Measurements from ENCODE around the gene FMNL2. TPM values are rescaled to one million over a fixed set of nuclear protein-coding genes. Genes with fewer than 3 reads are reported as not detected.

FMNL2 gene
- total and polyA plus RNA-seq, 10 donors, result 8.8 to 59.3 (median 33.5) TPM

DNA sequence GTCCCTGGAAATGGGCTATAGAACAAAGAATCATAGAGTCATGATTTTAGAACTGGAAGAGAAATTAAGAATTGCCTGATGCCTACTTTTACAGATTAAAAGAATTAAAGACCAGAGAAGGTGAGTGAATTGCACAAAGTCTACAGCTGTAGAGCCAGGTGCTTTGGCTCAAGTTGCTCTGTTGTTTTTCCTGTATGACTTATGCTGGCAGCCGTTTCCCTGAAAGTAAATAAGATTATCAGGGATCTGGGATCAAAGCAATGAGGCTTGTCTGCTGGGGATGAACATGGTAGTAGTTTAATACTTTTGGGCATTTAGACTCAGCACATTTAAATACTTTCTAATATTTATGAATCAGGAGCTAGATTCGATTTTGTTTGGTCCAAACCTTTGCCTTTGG is 215.4 kb downstream of the FMNL2 start:
- Histone ChIP-seq H3K4me3 (no peak overlapping the region), H3K27me3 (replicated peaks in 1 of 7) (no peaks in the 10 kb centered on the region), H3K4me1 (no peaks in the 10 kb centered on the region), H3K36me3 (no peaks in the 10 kb centered on the region), H3K27ac (no peak overlapping the region), H3K9me3 (no peaks in the 10 kb centered on the region)
- intact Hi-C loops (cut with DNase I; ENCODE audit: low total_unique reads), result no loop called here
- WGBS, 5 donors, result 73 to 96% (median 76%) methylated on average over 2 of the region's 2 CpGs
- TF ChIP-seq POLR2AphosphoS5 (IDR thresholded peaks at IDR 0.05) (no peak), POLR2A (IDR thresholded peaks at IDR 0.05) (no peak)
- TF ChIP-seq, protein P1, sequence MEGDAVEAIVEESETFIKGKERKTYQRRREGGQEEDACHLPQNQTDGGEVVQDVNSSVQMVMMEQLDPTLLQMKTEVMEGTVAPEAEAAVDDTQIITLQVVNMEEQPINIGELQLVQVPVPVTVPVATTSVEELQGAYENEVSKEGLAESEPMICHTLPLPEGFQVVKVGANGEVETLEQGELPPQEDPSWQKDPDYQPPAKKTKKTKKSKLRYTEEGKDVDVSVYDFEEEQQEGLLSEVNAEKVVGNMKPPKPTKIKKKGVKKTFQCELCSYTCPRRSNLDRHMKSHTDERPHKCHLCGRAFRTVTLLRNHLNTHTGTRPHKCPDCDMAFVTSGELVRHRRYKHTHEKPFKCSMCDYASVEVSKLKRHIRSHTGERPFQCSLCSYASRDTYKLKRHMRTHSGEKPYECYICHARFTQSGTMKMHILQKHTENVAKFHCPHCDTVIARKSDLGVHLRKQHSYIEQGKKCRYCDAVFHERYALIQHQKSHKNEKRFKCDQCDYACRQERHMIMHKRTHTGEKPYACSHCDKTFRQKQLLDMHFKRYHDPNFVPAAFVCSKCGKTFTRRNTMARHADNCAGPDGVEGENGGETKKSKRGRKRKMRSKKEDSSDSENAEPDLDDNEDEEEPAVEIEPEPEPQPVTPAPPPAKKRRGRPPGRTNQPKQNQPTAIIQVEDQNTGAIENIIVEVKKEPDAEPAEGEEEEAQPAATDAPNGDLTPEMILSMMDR (IDR thresholded peaks at IDR 0.05 in 8 of 11, conservative IDR thresholded peaks at IDR 0.05 in 3 of 11), result no peak
- no peak for DNase-seq

DNA sequence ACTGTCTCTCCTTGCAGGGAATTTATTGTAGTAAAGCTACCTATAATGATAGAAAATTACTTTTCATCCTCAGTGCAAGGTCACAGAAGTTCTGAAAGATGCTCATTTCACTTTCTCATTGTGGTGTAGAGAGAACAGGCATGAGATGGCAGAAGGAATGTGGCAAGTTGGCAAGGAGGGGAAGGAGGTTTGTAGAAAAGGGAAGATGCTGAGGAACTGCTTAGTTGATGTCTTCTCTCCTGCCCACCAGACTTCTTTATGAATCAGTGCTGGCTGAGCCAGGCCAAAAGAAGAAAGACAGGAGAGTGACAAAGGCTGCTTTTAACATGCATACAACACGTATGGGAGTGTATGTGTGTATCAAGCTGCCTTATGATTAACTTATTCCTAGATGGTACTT is 217.9 kb downstream of the FMNL2 start:
- no peak for TF ChIP-seq POLR2A (IDR thresholded peaks at IDR 0.05)
- TF ChIP-seq, protein P1 (IDR thresholded peaks at IDR 0.05 in 8 of 11, conservative IDR thresholded peaks at IDR 0.05 in 3 of 11), result no peak
- TF ChIP-seq POLR2AphosphoS5 (IDR thresholded peaks at IDR 0.05), result no peak
- Histone ChIP-seq H3K27ac (no peak overlapping the region), H3K9me3 (no peaks in the 10 kb centered on the region), H3K27me3 (replicated peaks in 1 of 7) (no peaks in the 10 kb centered on the region), H3K4me3 (no peak overlapping the region), H3K36me3 (no peaks in the 10 kb centered on the region), H3K4me1 (no peaks in the 10 kb centered on the region)
- DNase-seq, result no peak
- intact Hi-C loops (cut with DNase I; ENCODE audit: low total_unique reads), result no loop called here
- 81 to 95% (median 91%) methylated on average over 1 of the region's 1 CpG for WGBS, 5 donors

DNA sequence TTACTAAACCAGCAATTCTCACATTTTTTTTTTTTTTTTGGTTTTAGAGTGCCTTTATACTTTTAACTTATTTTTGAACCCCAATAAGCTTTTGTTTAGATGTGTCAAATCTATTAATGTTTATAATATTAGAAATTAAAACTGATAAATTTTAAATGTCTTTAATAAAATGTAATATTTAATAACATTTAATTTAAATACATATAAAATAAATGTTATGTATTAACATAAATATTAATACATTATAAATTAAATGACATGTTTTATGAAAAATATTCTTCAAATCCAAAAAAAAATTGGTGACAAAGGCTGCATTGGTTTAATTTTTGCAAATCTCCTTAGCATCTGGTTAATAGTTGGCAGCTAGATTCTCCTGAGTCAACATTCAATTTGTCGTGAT is 218.5 kb downstream of the FMNL2 start:
- intact Hi-C loops (cut with DNase I; ENCODE audit: low total_unique reads), result no loop called here
- no peaks in the 10 kb centered on the region for H3K27me3 ChIP-seq (replicated peaks in 1 of 7)
- H3K9me3 ChIP-seq, result no peaks in the 10 kb centered on the region
- H3K4me1 ChIP-seq, result no peaks in the 10 kb centered on the region
- H3K36me3 ChIP-seq, result no peaks in the 10 kb centered on the region
- 96 to 100% (median 96%) methylated on average over 1 of the region's 1 CpG for WGBS, 5 donors
- H3K27ac ChIP-seq, result no peak overlapping the region
- DNase-seq, result no peak
- TF ChIP-seq POLR2A (IDR thresholded peaks at IDR 0.05) (no peak), POLR2AphosphoS5 (IDR thresholded peaks at IDR 0.05) (no peak)
- TF ChIP-seq, protein P1 (IDR thresholded peaks at IDR 0.05 in 8 of 11, conservative IDR thresholded peaks at IDR 0.05 in 3 of 11), result no peak
- H3K4me3 ChIP-seq, result no peak overlapping the region

DNA sequence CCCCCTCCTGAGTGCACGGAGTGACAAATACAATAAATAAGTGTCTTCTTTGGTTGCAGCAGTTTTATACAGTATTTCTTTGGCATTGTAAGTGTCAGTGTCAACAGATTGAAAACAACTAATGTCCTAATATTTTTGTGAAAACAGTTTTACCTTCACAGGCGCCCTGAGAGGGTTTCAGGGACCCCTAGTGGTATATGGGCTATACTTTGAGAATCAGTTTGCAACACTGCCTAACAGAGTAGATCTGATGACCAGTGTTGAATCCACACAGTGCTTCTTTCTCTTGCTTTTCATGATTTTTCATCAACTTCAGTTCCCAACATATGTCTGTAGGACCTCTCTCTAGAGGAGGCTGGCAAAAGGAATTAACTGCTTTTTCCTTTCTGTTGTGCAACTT is 220.1 kb downstream of the FMNL2 start:
- no peak for DNase-seq
- no peaks in the 10 kb centered on the region for H3K9me3 ChIP-seq
- peaks cover 0 to 5% (median 0%) of the 10 kb centered on the region in 6 donors for H3K36me3 ChIP-seq
- TF ChIP-seq POLR2A (IDR thresholded peaks at IDR 0.05), result no peak
- TF ChIP-seq, protein P1 (IDR thresholded peaks at IDR 0.05 in 8 of 11, conservative IDR thresholded peaks at IDR 0.05 in 3 of 11), result no peak
- no peak overlapping the region for H3K27ac ChIP-seq
- H3K4me3 ChIP-seq, result no peak overlapping the region
- H3K27me3 ChIP-seq (replicated peaks in 1 of 7), result no peaks in the 10 kb centered on the region
- intact Hi-C loops (cut with DNase I; ENCODE audit: low total_unique reads), result no loop called here
- 80 to 92% (median 90%) methylated on average over 2 of the region's 2 CpGs for WGBS, 5 donors
- no peaks in the 10 kb centered on the region for H3K4me1 ChIP-seq

All from spleen (tissue), 11 donors.